Glomerular endothelial cell (primary cell): Measurements from ENCODE around the gene ZNF26. TPM values are rescaled to one million over a fixed set of nuclear protein-coding genes. Genes with fewer than 3 reads are reported as not detected.

ENCODE experiments used
- DNase-seq: peaks from one replicate; pipeline ENCODE4 v3.0.0-alpha.2; 2011; ENCODE audit warnings: low read depth, low spot score; ENCODE audit errors: extremely low read depth
- total RNA-seq: library from RNA; depleted of rRNA; stranded (reverse); fragments of >200 nt; gene quantifications from 2 replicates; pipeline ENCODE4 v1.2.3, GENCODE V29; 2015

The ZNF26 gene
- total RNA-seq, 1 donor from 2014 or later = 6.5 TPM

DNA sequence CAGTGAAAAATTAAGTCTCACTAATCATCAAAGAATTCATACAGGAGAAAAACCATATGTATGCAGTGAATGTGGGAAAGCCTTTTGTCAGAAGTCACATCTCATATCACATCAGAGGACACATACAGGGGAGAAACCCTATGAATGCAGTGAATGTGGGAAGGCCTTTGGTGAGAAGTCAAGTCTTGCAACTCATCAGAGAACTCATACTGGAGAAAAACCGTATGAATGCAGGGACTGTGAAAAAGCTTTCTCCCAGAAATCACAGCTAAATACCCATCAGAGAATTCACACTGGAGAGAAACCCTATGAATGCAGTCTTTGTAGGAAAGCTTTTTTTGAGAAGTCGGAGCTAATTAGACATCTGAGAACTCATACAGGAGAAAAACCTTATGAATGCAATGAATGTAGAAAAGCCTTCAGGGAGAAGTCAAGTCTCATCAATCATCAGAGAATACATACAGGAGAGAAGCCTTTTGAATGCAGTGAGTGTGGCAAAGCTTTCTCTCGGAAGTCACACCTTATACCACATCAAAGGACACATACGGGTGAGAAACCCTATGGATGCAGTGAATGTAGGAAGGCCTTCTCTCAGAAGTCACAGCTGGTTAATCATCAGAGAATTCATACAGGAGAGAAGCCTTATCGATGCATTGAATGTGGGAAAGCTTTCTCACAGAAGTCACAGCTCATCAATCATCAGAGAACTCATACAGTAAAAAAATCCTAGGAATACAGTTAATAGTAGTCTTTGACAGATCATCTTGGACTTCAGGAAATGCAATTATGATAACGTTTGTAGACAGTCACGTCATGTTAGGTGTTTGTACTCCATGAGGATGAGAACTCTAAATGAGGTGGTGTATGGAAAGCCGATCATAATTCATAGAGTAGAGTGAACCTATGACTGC, 72.3 kb downstream of the ZNF26 start:
- DNase-seq = no peak

DNA sequence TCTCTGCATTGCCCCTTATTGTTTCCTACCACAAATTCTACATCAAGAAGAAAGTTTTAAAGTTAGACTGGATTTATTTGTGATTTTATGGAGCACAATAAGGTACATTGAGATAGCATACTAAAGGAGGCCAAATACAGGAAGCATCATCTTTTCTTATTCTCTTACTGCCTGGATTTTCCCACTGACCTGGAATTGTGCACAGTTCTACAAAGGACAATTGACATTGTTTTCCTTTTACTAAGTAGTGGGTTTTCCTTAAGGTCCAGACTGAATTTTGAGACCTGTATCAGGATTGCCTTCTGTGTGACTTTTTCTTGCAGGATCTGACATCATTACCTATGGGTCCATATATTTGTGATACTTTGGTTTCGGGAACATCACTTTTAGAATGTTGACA, 75.8 kb downstream of the ZNF26 start:
- DNase-seq = no peak

DNA sequence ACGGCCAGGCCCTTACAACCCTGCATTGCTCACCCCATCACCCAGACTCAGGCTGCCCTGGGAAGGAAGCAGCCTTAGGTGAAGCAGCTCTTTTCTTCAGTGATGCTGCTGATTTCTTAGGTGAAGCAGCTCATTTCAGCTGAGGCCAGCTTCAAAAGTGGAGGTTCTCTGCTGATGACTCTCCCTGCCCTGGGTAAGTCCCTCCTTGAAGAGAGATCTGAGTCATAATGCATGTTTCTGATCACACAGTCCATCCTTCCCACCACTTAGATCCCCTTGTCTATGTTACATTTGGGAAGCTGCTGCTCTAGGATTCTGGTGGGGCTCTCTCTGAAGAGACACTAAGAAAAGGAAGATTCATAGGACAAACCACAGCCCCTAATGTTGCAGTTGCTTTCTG, 77.4 kb downstream of the ZNF26 start:
- no peak for DNase-seq

DNA sequence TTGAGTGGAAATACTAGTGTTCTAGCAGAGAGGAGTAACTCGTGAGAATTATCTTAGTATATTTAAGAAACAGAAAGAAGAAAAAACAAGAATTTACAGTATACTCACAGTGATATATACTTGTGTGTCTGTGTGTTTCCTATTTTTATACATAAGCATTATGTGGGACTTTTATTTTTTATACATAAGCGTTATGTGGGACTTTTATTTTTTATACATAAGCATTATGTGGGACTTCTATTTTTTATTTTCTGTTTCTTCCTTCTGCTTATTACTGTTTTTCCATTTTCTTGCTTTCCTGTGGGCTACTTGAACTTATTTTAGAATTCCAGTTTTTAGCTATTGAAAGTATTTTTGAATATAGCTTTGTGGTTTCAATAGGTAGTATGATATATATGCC, 87.7 kb downstream of the ZNF26 start:
- DNase-seq = no peak

Other genes starting within 250 kb of the ZNF26 start
- 54.5 and 76.8 TPM in 2 replicates for gene ANKLE2, start 224.5 kb upstream of the ZNF26 start, total RNA-seq
- gene GOLGA3, start 157.5 kb upstream of the ZNF26 start, total RNA-seq = 80.7 and 110 TPM in 2 replicates
- 42.1 and 71.8 TPM in 2 replicates for gene CHFR, start 98.8 kb upstream of the ZNF26 start, total RNA-seq
- 5.7 and 6.2 TPM in 2 replicates for gene ZNF605, start 30.1 kb upstream of the ZNF26 start, total RNA-seq
- gene ZNF84, start 51.1 kb downstream of the ZNF26 start, total RNA-seq = 20.1 and 20.9 TPM in 2 replicates
- 10.0 and 15.5 TPM in 2 replicates for gene ZNF140, start 94.6 kb downstream of the ZNF26 start, total RNA-seq
- gene ZNF891, start 143.9 kb downstream of the ZNF26 start, total RNA-seq = 0.39 and 1.7 TPM in 2 replicates
- gene ZNF10, start 144.3 kb downstream of the ZNF26 start, total RNA-seq = 1.8 and 7.3 TPM in 2 replicates
- gene ZNF268, start 195.1 kb downstream of the ZNF26 start, total RNA-seq = 10.9 and 35.6 TPM in 2 replicates
- not detected in 2 replicates for gene ANHX, start 249.5 kb downstream of the ZNF26 start, total RNA-seq